NCI-H2081 (cell line): ENCODE data around the gene HOXA4.

Source experiments
- DNase-seq, 2 experiments: peaks; one replicate each; lab custom pipeline; 2025; lab: John Stamatoyannopoulos, UW

Gene HOXA4

DNA sequence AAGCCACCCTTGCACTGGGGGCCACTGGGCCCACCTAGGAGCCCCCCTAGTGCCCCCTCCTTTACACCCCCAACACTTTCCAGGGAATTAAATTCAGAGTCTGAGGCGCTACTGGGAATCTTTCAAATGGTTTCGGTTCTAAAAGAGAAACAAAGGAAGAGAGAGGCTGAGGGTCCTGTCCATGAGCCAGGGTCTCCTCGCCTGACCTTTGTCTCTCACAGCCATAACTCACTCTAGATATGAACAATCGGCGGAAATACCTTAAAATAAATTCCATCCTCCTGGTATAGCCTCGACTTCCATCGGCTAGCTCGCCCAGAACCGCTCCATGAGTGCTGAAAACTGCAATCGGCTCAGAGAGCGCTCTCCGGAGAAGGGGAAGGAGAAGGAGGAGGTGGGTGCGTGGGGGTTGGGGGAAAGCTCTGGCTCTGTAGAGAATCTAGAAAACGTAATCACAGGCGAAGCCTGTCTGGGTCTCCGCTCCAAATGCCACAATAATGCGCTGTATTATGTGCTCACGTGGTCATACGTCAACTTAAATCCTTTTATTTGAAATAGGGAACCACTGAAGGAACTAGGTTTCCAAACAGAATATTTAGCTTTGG, 12.6 kb downstream of the HOXA4 start:
- DNase-seq, result no peak

DNA sequence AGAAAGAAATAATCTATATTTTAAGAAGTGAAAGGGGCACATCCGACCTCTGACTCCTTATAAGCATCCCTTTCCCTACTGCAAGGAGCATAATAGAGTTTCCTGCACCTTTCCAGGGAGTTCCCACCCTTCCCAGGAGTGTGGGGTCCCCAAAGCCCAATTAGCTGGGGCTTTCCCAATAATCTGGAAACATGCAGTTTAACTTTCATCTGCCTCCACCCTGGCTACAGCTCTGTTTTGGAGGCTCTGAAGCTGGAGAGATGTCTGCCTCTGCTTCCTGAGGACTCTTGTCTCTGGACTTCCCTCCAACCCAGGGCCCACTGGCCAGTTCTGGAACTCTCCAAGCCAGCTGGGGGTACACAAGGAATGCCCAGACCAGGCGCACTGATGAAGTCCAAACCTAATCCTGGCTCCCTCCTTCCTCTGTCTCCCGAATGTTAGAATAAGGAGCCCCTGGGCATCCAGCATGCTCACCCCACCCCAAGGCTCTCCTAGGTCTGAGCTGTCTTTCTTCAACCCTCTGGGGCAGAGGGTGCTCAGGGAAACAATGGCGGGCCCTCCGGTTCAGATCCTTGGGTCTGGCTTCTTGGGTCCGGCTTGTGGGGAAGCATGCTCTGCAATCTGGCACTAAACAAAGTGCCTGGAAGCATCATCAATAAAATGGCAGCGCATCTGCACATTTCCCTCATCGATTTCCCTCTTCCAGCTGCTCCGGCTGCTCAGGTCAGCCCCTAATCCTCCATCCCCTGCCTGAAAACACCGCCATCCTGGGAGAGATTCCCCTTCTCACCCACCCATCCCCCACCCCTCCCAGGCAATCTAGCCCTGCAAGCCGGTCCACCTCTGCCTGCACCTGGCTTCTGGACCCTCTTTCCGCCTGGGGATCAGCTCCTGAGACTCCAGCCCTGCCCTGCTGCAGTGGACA, 13.3 kb downstream of the HOXA4 start:
- no peak for DNase-seq

DNA sequence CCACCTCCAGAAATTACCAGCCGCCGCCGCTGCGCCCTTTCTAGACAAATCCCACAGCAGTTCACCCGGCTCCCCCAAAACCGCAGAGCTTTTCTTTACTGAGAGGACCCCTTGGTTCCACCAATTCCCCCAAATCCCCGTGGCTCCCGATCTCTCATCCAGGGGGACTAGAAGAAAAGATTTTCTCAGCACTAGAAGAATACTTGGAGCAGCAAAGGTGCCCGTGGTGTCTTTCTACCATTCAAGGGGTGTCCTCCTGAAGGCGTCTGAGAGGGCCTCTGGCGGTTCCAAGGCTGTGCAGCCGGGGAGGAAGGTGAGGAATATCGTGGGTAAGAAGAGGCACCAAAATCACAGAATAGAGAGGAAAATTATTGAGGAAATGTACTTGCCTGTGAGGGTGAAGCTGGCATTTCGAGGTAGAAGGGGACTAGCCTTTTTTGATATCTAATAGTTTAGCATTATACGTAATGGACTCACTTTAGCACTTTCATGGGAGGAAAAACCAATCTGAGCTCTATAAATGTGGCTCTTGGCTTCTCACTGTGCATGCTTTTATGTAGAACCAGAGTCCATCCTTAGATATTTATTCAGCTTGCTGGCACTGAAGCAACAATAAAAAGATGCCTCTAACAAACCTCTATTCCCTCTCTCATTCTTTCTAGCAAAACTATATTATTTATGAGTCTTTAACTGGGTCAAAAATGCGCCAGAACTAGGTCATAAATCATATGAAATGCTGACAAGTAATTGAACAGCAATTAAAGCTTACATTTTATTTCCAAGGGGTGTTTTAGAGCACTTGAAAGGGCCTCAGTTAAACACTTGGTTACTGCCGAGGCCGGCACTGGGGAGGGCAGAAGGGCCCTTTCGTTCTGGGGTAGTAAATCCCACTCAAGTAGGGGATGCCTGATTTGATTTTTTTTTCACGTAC, 14.3 kb downstream of the HOXA4 start:
- no peak for DNase-seq

DNA sequence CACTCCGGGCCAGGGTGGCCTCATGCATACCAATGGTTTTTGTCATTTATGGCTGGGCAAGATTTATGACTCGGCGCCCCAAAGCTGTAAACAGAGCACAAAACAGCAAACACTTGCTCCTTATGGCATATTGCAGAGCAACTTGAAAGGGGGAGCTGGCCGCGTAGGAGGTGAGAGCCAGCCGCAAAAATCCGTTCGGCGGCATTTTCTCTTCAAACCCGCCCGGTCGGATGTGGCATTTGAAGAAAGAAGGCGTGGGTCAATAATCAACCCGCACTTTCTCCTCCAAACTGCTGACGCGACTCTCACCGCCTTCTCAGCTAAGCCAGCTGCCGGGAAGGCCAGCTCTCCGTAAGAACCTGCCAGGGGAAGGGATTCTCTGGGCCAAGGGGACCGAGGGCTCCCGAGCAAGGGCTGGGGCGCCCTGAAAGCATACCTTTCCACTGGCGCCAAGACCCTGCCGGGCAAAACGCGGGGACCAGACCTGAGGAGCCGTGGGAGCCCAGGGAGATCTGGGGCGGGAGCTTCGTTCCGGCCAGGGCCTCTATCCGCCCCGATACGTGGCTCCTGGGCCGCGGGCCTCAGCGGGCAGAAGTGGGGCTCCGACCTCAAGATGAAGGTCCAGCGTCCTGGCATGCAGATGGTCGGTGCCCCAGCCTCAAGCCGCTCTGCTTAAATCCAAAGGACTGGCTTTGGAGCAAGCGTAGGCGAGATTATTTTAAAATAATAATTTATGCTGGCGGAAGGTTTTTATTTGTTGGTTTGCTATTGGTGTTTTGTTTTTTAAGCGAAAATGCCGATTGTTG, 15.1 kb downstream of the HOXA4 start:
- DNase-seq, result no peak

DNA sequence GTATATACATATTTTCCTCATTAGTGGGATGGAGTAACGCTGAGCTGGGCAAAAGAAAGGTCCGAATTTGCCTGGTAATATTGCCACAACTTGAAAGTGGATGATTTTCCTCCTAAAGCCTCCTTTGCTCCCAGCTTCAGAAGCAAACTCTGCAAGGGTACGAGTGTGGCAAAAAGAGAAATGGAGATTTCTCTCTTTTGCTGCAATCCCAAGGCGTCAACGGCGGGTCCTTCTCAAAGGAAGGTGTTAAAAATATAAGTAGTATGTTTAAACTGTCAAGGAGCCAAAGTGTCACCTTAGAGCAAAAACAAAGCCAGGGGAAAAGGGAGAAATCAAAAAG, 15.7 kb downstream of the HOXA4 start:
- DNase-seq, result no peak

DNA sequence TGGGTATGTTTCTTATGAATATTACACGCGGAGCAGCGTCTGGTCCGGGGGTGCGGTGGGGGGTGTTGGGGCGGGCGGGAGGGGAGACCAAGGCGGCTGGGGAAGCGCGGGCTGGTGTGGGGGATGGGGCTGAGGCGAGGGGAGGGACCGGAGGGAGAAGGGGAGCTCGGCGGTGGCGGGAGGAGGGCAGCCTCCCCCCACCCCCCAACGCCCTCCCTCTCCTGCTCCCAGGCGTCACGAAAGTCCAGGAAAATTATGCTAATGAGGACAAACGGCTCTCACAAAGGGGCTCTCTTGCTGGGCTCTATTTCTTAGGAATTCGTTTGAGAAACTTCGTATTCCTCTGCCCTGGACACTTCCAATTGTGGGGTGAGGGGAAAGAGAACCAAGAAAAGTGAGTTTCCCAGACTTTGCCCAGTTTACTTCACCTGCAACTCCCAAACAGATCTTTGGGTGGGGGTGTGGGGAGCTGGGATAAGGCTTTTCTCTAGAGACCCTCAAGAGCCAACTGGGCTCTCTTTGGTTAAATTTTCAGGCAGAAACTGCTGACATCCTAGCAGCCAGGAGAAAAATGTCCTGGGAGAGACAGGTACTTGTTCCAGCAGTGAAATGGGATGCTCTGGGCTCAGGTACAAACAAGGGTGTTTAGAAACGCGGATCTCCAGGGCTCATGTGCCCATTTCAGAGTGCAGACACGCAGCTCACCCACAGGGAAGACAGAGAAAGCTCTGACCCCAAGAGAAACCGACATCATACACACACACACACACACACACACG, 16.4 kb downstream of the HOXA4 start:
- peak; percentile 34 to 39 for DNase-seq

DNA sequence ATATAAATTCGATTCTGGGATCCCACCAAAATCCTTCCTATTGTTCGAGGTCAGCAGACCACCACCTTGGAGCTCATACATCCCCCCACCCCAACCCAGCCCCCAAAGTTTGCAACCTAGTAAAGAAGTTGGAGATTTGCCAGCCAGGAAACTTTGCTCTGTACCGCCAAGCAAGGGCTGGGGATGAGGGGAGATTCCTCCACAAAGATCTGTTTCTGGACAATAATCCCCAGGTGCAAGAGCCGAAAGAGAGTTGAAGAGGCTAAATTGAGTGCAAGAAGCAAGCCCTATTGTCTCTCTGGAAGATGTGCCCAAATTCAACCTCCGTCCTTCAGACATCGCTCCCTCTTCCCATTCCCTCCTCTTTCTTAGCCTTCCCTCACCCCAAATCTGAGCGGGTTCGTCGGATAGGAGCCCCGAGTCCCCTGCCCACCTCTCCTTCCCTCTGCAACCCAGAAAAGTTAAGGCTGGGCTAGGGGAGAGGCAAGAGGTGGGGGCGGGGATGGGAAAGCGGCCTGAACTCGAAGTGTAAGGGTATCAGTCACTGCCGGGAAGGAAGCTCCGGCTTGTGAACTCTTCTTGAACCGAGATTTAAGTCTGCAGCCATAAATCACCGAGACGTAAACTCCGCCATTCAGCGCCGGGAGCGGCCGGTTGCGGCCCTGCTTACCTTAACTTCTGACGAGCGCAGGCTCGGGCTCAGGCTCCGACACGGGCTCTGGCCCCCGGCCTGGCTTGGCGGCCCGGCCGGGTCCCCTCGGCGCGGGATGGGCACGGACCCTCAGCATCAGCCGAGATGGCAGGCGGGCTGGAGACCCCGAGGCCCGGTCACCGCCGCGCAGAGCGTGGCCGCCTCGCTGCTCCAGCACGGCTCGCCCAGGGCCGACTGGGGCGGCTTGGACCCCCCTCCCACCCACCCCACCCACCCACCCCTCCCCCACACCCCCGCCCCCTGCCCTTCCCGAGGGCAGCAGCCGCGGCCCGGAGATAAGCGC, 17.3 kb downstream of the HOXA4 start:
- DNase-seq, result peak in 1 of 2 experiments; percentile 35

DNA sequence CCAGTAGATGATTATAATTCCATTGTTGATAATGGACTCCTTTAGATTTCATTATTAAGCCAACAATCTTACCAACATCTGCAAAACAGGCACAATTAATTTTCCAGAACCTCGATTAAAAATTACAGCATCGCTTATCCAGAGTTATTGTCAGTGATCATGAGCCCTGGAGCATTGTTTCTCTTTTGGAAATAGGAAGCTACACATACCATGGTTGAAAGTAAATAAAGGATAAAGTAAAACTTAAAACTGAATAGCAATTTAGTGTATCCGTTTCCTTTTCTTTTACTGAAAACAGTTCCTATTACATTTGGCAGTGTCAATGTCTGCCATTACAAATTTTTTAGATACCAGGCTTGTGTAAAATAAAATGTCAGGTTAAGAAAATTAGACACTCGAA, 18.2 kb downstream of the HOXA4 start:
- no peak for DNase-seq

DNA sequence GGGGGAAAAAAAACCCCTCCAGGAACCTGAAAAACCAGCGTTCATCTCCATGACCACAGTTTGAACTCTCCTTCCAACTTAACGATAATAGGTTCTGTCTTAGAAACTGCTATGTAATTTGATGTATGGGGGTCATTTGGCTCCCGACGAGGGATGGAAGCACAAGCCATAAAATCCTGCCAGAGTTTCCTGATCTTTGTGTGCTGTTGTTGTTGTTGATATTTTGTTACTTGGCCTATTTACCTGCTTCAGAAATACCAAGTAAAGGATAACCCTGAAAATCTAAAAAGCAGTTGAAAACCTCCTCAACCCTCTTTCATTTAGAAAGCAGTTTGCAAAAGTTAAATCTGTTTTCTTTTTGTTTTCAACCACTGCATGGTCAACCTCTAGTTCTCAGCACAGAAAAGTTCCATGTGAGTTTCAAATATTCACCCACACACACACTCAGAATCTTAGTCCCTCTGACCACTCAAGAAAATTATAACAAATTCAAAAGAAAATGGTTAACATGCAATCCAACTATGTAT, 18.7 kb downstream of the HOXA4 start:
- no peak for DNase-seq

DNA sequence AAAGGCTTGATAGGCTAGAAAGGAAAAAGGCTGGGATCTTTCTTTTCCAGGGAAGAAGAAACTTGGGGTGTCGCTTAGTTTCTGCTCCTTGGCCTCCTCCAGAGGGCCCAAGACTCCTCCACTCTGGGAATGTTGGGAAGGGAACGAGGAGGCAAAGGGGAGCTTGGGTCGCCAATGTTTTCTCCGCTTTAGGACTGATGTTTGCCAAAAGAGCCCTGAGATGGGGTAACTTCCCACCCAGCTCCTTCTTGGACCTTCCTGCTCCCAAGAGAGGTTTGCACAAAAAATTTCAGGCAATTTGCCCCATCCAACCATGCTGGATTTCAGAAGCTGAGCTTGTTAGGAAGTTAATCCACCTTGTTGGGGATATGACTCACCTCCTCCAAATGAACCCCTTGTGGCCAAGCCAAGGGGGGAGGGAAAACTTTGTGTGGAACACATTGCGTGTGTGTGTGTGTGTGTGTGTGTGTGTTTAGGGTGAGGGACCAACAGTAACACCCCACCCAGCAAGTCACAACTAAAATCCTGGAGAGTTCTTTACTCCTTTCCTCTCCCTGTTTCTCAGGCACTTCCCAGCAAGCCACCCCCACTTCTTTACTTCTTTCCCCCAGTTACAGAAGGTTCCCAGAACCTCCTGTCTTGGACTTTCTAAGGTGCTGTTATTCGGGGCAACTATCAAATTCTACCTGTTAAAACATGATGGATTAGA, 19.4 kb downstream of the HOXA4 start:
- DNase-seq, result no peak

DNA sequence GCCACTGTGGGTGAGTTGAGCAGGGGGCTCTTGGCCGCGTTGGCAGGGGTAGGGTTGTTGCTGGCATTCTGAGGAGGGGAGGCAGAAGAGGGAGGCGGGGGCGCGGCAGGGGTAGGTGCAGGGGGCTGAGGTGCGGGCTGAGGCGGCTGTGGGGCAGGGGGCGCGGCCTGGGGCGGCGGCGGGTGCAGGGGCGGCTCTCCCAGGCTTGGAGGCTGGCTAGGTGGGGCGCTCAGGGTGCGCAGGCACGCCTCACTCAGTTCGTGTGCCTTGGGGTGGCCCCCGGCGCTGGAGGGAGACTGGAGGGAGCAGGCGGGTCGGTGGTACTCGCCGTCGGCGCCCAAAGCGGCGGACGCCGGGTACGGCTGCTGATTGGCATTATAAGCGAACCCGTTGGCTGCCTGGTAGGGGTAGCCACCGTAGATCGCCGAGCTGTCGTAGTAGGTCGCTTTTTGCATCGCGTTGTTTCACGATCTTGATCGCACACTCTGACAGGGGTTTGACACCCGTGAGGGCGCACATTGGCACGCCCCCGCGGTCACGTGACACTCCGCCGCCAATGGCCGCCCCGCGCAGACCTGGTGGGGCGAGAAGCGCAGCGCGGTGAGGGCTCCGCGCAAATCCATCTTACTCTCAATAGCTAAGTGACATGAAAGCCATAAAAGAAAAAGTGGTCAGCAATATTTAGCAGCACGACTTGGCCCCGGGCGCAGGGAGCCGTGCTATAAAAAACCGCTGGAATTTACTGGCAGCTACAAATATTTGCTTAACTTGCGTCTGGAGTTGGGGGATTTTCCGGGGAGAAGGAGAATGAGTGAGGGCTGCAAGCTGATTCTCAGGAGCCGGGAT, 20.1 kb downstream of the HOXA4 start:
- no peak for DNase-seq

DNA sequence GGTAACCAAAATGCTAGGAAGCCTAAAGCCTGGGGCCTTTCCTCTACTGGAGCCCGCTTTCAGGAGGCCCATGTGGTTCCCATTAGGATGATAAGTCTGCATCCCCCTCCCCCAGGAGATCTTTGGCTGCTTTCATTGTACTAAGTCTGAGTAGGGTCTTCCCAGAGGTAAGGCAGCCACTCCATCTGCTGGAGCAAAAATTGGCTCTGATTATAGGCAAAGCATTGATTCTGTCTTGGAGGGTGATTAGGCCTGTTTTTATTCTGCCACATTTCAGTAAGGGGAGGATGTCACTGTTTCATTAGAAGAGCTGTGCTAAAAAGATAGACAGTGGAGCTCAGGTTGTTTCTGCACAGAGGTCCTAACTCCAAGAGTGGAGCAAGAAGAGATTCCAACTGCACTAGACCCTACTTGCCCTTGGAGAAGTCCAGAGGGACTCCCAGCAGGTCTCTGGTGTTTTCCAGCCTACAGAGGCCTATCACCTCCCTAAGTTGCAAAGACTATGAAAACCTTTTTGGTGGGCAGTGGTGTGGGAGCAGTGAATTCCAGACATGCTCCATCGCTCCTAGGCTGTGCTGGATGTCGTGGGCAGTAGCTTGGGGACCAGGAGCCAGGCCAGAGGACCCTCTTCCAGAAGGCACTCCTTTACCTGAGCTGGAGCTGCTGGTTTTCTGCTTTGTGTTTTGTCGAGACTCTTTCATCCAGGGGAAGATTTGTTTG, 20.9 kb downstream of the HOXA4 start:
- DNase-seq, result no peak

DNA sequence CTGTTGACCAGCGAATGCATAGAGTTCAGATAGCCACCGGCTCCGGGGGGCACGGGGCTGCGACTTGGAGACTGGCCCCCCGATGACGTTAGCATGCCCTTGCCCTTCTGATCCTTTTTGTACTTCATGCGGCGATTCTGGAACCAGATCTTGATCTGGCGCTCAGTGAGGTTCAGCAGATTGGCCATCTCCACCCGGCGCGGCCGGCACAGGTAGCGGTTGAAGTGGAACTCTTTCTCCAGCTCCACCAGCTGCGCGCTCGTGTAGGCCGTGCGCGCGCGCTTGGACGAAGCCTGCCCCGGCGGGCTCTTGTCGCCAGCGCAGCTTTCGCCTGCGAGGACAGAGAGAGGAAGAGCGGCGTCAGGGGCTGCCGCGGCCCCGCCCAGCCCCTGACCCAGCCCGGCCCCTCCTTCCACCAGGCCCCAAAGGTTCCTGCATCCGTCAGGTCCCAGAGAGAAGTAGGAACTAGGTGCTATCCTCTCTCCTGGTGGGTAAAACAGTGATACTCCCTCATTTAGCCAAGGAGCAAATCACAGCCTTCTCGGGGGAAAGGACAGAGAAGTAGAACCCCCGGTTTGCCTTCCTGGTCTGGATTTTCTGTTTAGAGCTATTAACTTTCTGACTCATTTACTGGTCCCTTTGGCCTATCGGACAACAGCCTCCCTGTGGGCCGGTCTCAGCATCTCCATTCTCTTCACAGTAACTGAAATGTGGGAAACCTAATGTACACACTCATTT, 22.0 kb downstream of the HOXA4 start:
- DNase-seq, result no peak

DNA sequence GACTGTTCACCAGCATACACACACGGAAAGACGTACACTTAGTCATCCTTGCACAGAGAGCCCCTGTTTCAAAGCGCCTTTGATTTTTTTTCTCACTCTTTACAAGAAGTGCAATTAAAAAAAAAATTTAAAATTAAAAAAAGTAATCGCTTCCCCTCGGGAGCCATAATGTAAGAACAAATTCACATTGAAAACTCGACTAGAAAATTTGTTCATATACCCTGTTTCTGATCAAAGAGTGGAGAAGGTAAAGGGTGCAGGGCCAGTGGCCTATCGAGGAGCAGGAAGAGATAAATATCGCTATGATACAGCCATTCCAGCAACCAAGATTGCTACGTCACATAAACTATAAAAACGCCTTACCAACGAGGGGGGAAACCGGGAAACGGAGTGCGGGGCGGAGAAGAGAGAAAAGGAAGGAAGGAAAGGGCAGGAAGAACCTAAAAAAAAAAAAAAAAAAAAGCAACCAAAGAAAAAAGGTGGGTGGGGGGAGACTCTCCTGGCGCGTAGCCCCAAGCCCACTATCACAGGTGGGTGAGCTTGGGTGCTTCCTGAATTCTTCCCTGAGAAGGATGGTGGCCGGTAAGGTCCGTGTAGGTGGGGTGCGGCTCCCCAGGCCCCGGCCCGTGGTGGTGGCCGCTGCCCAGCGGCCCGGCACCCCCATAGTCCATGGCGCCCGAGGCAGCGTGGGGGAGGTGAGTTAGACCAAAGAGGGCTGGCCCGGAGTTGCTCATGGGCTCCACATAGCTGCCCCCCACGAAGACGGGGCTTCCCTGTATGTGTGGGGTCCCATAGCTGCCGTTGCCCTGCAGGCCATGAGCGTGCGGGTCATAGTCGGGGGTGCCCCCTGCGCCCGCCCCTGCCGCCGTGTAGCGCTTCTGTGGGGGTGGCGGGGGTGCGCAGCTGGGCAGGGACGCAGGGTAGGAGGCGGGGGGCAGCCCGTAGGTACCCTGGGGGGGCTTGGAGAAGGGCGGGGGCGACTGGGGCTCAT, 22.9 kb downstream of the HOXA4 start:
- DNase-seq, result no peak

DNA sequence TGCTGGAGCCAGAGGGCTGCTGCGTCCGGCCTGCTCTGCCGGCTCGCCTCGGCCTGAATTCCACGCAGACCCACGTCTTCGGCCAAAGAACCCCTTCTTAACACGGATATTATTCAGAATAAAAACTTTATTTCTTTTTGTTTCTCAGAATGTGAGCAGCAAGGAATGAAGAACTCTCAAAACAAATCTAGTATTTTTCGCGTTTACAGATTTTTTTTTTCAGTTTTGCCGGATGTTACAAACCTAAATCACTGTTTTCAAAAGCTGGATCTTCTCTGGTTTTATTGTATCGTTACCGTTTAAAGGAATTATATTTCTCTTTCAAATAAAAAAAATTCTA, 23.7 kb downstream of the HOXA4 start:
- no peak for DNase-seq
